GM11168 (cell line): ENCODE data around the gene CTCF.

Experiments
- in situ Hi-C: fragments of 300-500 bp; cut with MboI; formaldehyde crosslinking; loops from one replicate; pipeline ENCODE4 v1.12.0; 2022; ENCODE audit warnings: low sequenced_read_pairs; ENCODE audit not compliant: unreplicated experiment

The CTCF gene

GRCh38 chr16:67546761-67547422 is 15.4 kb upstream of the CTCF start:
- in situ Hi-C loops: no loop called here

DNA sequence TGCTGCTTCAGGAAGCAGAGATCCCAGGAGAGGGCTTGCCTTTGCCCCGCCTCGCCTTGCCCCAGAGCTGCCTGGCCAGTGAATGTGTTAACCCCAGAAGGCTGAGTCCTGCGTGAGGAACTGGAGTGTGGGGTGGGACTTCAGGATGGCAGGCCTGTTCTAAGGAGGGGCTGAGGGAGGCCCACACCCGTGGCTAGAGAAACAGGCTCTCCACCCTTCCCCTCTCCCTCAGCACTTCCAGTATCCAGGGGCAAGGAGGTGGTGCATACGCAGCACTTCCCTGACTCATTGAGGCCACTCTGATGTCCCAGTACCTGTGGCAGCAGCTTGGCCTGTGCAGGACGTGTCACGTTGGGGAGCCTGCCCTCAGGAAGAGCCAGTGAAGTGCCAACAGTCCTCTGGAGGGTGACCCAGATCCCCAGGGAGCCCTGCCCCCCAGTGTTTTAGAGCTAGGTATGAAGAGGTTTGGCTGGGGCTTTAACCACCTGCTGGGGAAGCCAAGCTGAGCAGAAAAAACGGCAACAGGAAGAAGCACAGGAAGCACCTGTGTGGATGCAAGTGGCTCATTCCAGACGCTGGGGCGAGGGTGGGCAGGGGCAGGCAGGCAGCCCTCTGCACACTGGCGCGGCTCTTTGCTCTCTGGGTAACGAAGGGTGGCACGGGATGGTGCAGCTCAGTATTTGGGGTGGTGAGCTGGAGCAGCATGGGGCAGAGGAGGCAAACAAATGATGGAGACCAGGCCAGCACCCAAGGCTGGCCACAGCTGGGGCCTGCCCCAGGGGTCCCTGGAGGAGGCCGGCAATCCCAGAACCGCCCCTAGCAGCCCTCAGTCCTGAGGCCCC is 14.7 kb upstream of the CTCF start:
- in situ Hi-C loops: no loop called here

DNA sequence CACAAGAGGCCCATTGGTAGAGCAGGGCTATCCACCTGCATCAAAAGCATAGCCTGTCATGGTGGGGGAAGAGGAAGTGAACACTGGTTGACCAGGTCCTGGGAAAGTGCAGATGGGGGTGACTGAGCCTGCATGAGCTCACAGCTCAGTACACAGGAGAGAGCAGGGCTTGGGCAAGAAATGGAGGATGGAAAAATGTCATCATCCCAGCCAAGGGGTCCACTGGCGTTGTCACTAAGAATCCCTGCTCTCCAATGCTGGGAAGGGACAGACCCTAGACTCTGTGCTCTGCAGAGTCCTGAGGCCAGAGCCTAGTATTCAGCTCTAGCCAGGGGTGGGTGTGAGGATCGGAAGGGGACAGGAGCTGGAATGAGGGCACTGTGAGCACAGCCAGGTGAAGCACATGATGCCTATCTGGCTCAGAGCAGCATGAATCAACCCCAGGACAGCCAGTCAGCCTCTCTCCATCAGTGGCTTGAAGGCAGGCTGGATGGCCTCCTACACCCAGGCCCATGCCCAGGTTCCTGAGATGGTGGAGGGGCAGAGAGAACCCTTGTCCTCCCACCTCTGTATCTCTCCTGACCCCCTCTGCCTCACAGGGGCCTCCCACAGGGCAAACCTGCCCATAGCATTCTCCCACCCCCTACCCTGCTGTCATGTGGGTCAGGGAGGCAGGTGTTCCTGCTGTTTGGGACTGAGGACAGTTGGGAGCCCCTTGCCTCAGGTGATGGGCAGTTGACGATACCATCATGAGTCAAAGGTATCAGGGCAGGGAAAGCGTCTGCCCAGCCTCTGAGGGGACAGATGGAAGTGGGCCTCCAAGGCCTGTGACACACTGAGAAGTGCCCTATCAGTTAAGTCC is 13.8 kb upstream of the CTCF start:
- in situ Hi-C loops: no loop called here

GRCh38 chr16:67549240-67549639 is 13.1 kb upstream of the CTCF start:
- in situ Hi-C loops: no loop called here

DNA sequence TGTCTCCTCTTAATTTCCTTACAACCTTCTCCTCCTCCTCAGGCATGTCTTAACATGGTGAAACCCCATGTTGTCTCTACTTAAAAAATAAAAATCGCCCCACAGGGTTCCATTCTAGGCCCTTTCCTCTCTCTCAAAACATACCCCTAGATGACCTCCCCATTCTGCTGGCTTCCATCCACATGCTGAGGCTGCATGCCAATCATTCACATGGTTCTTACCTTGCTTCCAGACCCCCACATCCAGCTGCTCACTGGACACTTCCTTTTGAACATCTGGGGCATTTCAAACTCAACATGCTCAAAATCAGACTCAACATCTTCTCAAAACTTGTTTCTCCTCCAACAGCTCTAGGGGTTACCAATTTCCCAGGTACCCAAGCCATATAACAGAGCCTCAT is 12.4 kb upstream of the CTCF start:
- in situ Hi-C loops: no loop called here

GRCh38 chr16:67551091-67551490 is 11.2 kb upstream of the CTCF start:
- in situ Hi-C loops: no loop called here

GRCh38 chr16:67551972-67552371 is 10.4 kb upstream of the CTCF start:
- in situ Hi-C loops: no loop called here

GRCh38 chr16:67552476-67552875 is 9.8 kb upstream of the CTCF start:
- in situ Hi-C loops: no loop called here

DNA sequence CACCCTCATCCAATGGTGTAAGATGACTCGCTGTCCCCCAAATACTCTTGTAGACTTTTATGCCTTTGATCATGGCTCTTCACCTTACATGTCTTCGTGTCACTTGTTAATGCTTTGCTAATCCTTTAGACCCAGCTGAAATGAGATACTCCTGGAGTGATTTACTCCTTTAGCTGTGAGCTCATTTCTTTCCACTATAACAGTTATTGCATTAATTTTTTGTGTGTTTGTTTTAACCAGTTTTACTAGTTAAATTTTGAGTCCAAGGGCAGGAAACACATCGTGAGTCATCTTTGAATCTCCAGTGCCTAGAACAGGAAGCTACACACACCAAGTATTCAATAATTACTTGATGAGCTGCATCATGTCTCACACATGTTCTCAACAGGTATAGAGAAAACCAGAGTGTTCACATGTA is 6.5 kb upstream of the CTCF start:
- in situ Hi-C loops: loop anchor here (5.0 kb wide), 1 partner anchor 86 kb away; no protein-coding TSS in a partner anchor

DNA sequence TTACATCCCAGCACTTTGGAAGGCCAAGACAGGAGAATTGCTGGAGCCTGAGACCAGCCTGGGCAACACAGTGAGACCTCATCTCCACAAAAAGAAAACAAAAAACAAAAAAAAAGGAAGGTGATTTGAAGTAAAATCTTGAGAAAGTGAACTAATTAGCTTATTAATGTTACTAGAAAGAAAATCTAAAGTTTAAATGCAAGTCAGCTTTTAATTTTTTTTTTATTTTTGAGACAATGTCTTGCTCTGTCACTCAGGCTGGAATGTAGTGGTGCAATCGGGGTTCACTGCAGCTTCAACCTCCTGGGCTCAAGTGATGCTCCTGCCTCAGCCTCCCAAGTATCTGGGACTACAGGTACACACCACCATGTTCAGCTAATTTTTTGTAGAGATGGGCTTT is 3.5 kb upstream of the CTCF start:
- in situ Hi-C loops: loop anchor here (5.0 kb wide), 1 partner anchor 83 kb away; no protein-coding TSS in a partner anchor

GRCh38 chr16:67560827-67561342 is 1.4 kb upstream of the CTCF start:
- in situ Hi-C loops: no loop called here

- in situ Hi-C loops: no loop called here
These were observed 864 bp upstream of the CTCF start for GRCh38 chr16:67561501-67561823.

DNA sequence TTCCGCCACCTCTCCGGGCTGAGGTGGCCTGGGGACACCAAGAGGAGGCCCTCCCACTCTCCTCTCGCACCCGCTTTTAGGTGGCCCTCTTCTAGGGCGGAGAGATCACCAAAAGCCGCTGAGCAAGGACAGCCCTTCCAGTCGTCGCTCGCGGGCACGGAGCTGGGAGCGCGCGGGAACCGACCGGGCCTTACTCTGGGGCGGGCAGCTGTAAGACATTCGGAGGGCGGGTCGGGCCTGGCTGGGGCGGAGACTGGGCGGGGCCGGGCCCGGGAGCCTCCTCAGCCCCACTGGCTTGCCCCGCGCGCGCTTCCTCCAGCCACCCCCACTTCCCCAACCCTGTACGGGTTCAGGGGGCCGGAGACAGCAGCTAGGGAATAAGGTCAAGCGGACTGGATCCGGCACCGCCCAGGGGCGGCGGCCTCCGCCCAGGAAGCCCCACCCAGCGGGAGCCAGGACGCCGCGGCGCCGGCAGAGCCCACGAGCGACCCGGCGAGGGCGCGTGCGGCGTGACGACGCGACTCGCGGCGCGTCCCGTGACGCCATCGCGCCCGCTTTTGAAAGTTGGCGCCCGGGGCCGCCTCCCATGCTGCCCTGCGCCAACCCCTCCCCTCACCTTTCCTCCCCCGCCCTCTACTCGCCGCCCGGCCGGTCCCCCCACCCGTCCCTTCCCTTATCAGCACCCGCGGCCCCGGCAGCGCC is 351 bp upstream of the CTCF start:
- in situ Hi-C loops: no loop called here

DNA sequence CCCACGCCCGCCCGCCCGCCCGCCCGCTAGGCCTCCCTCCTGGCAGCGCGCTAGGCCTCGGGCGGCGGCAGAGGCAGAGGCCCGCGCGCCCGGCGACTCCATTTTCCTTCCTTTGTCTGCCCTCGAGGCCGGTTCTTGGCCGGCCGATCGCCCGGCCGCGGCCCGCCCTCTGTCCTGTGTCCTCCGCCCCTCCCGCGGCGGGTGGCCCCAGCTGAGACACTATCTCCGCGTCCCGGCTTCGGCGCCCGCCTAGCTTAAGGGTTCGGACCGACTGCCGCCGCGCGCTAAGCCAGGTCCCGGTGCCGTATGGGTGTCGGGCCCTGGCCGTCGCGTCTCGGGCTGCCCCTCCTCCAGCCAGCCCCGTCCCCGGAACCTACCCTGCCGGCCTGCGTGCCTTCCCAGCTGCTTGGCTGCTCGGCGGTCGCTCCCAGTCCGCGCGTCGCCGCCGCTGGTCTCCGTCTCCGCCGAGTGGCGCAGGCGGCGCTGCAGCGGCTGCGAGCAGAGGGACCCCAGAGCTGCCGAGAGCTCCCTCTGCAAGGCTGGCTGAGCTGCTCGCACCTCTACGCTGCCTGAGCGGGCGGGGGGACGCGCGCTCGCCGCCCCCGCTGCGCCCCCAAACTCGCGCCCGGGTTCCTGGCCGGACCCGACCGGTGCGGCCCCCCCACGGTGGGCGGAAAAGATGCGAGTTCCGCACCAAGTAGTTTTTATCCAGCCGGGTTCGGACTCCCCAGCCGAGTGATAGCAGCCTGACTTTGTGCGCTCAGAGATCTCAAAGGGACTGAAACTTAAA is 787 bp downstream of the CTCF start:
- in situ Hi-C loops: no loop called here

DNA sequence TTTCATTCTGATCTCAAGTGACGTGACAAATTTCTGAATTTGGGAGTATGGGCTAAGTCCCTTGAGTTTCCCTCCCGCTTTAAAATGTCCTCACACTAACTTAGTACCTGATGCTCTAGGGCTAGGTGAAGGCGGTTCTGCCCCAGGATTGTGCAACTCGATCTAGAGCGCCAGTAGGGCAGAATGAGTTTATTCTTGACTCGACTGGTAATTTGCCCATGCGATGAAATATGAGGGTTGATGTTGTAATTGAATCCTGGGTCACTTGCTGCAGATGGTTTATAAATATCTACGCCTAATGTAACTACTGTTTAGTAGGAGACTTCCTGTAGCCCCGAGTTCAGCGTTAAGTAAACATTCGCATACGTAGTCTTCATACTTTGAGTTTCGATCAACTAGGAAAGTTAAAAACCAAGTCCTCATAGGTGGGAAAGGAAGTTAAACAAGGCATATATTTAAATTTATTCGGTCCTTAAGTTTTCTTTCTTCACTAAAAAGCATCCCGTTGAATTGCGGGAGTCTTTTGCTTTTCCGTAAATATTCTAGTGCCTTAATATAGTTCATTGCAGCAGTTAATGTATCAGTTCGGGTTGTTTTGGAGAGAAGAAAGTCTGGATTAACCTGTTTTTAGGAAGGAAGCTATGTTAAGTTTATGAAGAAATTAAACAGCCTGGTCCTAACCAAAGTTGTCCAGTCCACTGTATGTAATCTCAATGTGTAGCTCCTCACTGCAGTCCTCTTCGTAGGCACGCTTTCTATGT is 1.6 kb downstream of the CTCF start:
- in situ Hi-C loops: no loop called here

- in situ Hi-C loops: no loop called here
These were observed 3.3 kb downstream of the CTCF start for GRCh38 chr16:67565470-67566100.

DNA sequence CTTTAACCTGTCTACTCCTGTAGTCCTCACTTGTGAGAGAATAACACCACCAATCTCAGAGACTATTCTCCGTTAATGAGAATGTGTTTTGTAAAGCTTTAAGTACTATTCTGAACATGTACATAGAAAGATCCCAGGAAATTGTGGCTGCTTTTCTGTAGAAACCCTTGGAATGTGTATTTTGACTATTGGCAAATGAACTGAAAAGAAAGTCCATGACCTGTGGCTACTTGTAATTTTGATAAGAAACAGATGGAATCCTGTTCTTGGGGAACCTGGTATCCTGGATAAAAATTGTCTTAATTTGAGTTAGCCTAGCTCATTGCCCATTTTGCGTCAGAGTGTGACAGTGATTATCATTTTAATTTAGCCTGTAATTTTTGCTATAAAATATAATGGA is 9.1 kb downstream of the CTCF start:
- in situ Hi-C loops: no loop called here

GRCh38 chr16:67571981-67572431 is 9.7 kb downstream of the CTCF start:
- in situ Hi-C loops: no loop called here
